DMS79 treated with DMSO at 0.1 percent for 48 hours (cell line): ENCODE measurements around the gene FJX1.
A peak's percentile ranks its signal among the peaks of the same experiment; 100 is the strongest.
"Not testable (repeated sequence)": the region's sequence is repeated elsewhere in the genome, so short reads cannot be mapped to it uniquely, and the experiment has no call there.

Source experiments
- DNase-seq: peaks from one replicate; lab custom pipeline; 2025; lab: John Stamatoyannopoulos, UW

The FJX1 gene

DNA sequence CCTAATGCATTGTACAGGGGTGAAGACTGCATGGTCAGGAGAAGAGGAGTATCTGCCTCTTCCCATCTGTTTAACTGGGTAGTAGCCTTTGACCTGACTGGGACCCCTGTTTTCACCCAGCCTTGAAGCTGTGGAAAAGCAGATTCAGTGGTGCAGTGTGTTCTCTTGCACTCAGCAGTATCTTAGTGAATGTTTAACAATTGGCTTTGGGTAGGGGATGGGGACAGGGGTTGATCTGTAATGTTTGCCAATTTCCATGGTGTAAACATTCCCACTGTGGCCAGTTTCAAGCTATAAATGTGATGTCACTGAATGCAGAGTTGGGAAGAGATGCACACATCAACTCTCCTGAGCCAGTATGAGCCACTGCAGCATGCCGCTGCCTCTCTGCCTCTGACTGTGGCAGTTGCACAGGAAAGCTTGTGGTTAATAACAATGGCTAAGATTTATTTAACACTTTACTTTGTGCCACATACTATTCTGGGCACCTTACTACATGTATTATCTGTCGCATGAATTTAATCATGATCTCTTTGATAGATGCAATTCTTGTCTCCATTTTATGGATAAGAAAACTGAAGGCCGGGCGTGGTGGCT, 15.7 kb downstream of the FJX1 start:
- no peak for DNase-seq

DNA sequence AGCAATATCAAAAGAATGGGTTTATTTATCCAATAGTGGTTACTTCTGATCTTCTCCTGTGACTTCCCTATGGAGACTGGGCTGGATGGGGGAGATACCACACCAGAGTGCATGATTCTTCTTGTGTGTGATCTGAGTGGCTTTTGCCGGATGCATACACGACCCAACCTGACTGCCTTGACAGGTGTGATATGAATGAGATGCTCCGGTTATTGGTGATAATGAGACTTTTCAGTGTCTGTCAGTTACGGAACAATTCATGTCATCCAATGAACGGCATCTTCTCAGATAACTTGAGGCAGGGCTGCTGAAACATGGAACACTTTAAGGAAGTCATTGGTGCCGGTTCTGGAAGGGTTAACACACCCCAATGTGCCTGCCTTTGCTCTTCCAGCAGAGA, 17.7 kb downstream of the FJX1 start:
- no peak for DNase-seq

DNA sequence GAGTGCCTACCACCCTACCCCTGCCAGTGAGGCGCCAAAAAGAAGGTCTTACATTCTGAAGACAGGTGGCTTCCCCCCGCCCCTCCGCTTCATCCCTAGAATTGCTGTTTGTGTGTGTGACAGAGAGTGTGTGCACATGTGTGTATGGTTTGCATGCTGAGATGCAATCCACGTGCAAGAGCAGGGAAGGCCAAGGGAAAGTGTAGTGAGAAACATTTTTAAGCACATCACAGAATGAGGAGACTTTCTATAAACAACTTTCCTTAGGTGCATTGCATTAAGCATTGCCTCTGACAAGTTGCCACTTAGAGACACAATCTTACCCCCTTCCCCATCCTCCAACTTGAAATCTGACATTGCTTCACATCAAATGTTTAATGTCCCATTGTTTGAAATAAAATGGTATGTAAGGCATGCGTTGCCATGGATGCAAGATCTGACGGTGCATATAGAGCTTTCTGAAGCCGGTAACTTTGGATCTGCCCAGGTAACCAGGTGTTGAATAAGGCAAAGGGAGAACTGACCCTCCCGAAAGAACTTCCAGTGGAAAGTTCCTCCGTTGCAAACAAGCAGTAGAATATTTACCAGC, 21.4 kb downstream of the FJX1 start:
- no peak for DNase-seq

DNA sequence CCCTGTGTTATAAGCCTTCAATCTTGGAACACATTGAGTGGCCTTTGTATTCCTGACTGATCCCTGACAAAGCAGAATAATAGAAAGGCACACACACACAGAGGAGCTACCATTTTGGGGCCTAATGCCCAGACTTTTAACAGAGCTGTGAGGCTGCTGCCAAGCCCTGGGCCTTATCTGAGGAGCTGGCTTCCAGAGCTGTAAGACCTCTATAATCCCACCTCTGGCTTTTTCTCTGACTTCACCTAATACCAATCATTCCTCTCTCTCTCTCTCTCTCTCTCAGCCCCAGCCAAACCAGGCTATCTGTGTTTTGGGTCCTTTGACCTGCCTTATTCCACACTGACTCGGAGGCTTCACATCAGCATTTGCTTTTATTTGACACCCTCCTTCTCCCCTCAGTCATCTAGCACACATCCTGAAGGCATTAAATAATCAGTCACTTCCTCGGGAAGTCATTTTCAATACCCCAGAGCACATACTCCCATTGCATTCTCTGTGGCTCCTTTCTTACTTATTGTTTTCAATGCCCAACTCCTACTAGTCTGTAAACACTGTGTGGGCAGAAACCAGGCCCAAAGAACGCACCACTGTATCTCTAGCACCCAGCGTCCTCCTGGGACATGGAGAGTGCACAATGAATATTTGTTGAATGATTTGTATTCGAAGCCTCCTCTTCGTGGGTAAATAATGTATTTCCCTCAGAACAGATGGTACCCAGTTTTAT, 23.1 kb downstream of the FJX1 start:
- no peak for DNase-seq

DNA sequence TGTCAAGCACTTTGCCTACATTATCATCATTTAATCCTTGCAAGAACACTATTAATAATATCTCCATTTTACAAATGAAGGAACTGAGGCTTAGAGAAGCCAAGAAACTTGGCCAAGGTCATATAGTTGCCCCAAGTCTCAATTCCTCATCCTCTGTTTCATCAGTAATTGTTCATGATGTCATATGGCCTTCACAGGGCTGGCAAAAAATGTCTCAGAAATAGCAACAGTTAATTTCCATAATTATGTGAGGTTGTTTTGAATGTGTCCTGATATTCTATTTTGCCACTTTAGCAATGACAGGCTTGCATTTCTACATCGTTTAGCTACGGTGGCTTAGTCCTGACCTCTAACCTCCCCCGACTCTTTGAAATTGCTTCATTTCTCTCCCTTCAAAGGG, 23.7 kb downstream of the FJX1 start:
- DNase-seq = no peak

DNA sequence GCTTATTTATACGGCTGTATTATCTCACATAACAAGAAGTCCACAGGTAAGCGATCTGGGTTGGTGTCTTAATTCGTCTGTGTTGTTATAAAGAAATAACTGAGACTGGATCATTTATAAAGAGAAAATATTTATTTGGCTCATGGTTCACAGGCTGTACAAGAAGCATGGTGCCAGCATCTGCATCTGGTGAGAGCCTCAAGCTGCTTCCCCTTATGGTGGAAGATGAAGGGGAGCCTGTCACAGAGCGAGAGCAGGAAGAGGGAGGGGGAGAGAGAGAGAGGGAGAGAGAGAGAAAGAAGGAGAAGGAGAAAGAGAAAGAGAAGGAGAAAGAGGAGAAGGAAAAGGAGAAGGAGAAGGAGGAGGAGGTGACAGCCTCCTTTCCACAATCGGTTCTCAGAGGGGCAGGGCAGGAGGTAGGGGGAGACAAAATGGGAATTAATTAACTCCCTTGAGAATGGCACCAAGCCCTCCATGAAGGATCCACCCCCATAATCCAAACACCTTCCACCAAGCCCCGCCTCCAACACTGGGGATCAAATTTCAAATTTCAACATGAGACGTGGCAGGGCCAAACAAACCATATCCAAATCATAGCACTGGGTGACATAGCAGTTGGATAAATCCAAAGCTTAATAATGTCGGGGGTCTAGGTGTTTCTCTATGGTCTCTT, 29.3 kb downstream of the FJX1 start:
- no peak for DNase-seq

DNA sequence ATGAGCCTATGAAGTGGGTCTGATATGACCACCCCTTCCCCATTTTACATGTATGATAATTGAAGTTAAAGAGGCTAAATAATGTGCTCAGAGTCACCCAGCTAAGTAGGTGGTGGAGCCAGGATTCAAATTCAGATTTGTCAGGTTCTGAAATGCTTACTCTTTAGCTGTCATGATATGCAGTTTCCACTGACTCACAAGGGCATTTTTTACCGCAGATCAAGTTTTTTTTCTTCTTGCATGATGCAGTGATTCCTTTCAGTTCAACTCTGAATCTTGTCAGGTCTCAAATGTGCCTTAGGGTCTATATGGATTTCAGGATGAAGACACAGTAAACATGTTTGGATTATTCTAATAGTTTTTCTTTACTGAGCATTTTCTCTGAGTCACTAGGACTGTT, 31.7 kb downstream of the FJX1 start:
- no peak for DNase-seq

DNA sequence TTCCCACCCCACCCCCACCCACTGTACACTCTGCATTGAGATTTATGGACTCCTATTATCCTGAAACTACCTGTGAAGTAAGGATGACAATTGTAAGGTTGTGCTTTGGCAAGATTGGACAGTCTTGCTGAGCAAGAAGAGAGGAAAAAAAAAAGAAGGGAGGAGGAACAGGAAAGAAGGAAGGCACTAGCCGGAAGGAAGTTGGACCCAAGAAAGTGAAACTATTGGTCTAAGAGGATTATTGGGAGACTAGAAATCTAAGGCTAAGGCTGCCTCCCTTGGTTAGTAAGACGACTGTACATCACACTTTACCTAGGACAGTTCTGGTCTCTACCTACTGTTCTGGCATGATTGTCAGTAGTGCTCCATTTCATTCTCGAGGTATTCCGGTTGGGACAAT, 32.2 kb downstream of the FJX1 start:
- DNase-seq = no peak

DNA sequence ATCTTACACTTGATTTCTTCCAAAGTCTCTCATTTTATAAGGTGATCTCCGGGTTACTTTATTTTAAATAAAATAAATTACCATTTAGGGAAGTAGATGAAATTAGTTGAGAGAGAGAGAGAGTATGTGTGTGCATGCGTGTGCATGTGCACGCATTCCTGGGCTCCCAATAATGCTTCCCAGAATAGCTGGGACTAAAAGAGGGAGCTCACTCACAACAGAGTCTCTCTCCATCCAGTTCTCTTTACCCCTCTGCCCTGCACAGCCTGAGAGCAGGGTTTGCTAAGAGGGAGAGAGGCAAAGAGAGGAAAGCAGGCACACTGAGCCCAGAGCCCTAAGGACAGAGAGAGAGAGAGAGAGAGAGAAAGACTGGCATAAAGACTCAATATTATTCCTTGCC, 33.0 kb downstream of the FJX1 start:
- DNase-seq = no peak

DNA sequence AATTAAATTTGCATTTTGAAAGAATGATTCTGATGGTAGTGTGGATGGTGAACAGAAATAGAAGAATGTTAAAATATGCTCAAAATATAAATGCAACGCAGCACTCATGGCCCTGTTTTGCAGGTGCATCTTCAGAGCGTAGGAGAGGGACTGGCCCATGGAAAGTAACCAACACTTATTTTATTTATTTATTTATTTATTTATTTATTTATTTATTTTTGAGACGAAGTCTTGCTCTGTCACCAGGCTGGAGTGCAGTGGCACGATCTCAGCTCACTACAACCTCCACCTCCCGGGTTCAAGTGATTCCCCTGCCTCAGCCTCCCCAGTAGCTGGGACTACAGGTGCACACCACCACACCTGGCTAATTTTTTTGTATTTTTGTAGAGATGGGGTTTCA, 34.5 kb downstream of the FJX1 start:
- DNase-seq = not testable (repeated sequence)

DNA sequence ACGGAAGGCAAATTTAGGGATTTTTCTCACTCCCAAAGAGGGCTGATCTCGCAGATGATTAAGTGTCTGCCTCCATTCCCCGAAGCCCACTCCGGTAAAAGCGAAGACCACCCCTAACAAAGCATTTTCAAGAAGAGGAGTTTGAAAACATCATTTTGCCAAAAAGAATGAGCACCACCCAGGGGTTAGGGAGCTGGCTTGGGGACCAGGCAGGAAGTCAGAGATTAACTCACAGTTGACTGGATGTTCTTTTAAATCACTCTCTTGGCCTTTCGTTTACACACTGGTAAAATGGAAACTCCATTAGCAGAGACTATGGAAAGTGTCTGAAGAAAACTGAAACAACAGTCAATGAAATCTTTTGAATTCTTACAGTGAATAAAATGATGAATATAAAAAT, 36.5 kb downstream of the FJX1 start:
- no peak for DNase-seq

DNA sequence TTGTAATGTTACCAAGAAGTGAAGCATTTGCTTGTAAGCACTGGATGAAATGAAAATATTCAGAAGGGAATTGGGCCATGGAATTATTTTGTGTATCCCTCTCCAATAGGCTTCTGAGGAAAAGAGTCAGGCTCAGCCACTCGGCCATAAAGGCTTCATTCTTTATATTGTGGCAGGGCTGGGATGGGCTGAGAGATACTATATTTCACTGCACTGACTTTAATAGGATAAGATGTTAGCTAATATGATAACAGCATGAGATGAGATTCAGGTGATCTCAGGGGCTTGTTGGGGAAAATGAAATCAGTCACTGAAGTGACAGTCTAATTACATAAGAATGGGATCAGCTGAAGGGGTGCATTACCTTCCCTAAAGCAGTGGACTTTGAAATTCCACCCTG, 37.0 kb downstream of the FJX1 start:
- DNase-seq = no peak

DNA sequence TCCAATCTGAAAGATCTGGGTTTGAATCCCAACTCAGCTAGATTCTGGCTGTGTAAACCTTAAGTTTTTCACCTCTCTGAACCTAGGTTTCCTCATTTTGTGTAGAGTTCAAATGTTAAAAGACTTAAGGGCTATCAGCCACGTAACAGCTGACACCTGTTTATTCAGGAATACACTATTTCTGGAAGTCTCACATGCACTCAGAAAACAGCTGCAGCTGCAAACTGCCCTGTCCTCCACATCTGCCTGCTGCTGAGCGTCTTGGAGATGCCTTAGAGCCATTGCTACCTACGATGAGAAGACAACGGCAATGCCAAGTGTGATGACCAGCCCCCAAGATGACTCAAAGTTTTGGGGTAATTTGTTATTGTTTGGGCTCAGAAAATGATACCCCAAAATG, 37.6 kb downstream of the FJX1 start:
- DNase-seq = no peak

DNA sequence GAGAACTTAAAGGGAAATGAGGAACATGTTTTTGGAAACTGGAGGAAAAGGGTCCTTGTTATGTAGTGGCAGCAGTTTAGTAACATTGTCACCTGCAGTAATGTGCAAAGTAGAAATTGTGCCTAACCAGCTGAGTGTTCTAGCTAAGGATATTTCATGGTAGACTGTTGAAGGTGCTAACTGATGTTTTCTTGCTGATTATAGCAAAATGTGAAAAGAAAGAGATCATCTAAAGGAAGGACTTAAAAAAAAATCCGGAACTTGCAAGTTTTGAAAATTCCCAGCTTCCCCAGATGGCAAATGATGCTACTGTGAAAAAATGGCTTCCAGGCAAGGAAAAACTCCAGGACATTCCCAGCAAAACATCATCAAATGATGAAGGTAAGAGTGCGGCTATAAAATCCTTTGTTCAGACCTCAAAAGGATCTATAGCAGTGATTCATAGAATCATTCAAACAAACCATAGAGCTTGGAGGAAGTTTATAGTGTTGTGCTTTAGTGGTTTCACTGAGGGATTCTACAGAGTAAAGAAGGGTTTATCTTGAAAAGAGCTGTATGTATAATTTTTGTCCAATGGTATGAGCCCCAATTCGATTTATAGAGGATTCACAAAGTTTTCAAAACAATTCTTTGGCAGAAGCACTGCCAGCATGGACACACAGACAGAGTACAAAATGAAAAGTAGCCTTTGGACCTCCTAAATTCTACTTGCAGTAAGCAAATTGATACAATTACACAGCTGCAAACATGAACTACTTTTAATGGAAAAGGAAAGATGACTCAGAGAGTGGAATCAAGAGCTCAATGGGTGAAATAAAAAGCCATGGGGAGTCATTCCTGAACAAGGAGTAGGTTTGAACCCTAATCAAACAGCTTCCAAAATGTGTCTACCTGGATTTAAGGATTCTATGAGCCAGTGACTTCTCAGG, 40.0 kb downstream of the FJX1 start:
- DNase-seq = no peak

DNA sequence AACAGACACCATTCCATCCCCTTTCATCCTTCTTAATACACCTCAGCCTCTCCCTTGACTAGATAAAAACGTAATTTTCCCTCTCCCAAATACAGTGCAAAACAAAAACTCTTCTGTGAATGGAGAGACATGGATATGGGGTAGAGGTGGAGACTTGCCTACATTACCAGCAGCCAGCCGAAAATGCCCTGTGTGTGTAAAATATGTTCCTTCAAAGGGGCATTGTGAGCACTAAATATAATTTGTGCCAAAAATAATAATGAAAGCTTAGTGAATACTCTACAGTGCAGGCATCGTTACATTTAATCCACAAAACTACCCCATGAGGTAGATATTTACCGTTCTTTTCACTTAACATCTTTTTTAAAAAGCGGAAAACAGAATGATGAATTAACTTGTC, 43.3 kb downstream of the FJX1 start:
- DNase-seq = peak; percentile 25

DNA sequence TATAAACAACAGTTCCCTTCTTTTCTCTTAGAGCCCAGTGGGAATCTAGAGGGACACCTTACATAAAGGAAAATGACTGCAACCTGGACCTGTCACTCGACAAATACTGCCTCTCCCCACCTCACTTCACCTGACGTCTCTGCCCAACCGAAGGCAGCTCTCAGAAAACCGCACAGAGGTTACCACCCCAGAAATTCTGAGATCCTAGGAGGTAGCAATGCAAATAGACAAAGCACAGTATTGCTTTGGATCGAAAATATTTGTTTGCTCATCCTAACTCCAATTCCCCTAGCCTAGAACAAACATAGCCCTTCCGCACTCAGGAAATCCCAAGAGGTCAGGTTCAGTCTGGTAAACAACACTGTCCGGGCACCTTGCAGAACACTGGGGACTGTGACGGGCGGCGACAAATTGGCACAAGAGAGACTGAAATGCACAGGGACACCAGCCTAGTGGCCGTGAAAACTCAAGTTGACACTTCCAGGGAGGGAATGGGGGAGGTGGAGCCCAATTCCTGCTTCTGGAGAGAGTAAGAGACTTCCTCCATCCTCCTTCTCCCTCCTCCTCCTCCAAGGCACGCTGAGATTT, 43.9 kb downstream of the FJX1 start:
- peak; percentile 59 for DNase-seq

DNA sequence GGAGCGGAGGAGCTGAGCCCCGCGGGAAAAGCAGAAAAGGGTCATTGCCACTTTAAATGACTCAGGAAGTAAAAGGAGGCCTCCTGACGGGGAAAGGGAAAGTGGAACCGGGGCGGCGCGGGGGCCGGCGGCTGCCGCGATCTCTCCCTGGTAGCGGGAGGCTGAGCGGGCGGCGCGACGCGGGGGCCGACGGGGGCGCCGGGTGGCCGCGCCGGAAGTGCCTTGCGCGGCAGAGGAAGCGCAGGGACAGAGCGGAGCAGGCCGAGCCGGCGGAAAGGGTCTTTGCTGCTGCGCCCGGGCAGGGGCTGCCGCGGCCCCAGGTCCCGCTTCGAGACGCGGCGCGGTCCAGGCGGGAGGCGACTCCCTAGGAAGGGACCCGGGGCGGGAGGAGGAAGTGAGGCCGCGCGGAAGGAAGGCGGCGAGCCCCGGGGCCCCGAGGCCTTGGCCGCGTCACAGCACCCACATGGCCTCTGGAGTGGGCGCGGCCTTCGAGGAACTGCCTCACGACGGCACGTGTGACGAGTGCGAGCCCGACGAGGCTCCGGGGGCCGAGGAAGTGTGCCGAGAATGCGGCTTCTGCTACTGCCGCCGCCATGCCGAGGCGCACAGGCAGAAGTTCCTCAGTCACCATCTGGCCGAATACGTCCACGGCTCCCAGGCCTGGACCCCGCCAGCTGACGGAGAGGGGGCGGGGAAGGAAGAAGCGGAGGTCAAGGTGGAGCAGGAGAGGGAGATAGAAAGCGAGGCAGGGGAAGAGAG, 44.6 kb downstream of the FJX1 start, which contains the start of gene TRIM44:
TSS of gene TRIM44 (plus strand) at position 127 of the 759 bp plus-strand sequence. CDS start at position 464, 337 bp downstream.
- DNase-seq = peak; percentile 66

DNA sequence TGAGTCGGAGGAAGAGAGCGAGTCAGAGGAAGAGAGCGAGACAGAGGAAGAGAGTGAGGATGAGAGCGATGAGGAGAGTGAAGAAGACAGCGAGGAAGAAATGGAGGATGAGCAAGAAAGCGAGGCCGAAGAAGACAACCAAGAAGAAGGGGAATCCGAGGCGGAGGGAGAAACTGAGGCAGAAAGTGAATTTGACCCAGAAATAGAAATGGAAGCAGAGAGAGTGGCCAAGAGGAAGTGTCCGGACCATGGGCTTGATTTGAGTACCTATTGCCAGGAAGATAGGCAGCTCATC, 45.1 kb downstream of the FJX1 start:
- no peak for DNase-seq

DNA sequence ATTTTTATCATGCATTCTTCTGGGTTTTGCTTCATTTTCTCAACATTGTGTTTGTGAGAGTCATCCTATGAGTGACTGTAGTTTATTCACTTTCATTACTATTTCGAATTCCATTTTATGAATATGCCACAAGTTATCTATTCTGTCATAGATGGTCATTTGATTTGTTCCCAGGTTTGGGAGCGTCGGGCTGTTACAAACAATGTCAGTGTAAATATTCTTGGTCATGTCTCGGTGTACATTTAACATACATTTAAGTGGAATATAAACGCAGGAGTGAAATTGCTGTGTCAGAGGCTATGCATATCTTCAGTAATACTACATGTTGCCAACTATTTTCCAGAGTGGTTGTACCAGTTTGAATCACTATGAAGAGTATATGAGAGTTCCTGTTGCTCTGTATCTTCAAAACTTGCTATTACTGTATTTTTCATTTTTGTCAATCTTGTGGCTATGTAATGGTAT, 46.7 kb downstream of the FJX1 start:
- no peak for DNase-seq

DNA sequence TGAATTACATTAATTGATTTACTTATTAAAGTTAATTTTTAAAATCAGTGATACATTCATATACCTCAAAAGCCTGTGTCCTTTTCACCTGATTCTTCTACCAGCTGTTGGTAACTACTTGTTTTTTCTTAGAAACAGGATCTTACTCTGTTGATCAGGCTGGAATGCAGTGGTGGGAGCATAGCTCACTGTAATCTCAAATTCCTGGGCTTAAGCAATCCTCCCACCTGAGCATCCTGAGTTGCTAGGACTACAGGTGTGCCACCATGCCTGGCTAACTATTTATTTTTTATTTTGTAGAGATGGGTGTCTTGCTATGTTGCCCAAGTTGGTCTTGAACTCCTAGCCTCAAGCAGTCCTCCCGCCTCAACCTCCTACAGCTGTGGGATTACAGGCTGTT, 49.0 kb downstream of the FJX1 start:
- no peak for DNase-seq

DNA sequence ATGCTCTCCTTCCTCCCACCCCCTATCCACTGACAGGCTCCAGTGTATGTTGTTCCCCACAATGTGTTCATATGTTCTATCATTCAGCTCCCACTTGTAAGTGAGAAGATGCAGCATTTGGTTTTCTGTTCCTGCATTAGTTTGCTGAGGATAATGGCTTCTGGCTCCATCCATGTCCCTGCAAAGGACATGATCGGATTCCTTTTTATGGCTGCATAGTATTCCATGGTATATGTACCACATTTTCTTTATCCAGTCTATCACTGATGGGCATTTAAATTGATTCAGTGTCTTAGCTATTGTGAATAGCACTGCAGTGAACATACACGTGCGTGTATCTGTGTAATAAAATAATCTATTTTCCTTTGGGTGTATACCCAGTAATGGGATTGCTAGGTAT, 50.1 kb downstream of the FJX1 start:
- not testable (repeated sequence) for DNase-seq
